Progenitor cell of endocrine pancreas (in vitro differentiated cells): ENCODE measurements around the gene KRTAP1-5. TPM values are rescaled to one million over a fixed set of nuclear protein-coding genes. Genes with fewer than 3 reads are reported as not detected.
"Not testable (repeated sequence)": the region's sequence is repeated elsewhere in the genome, so short reads cannot be mapped to it uniquely, and the experiment has no call there.

Experiments used
- DNase-seq: peaks from one replicate; pipeline ENCODE4 v3.0.0; 2021; ENCODE audit warnings: low spot score; ENCODE audit not compliant: unreplicated experiment
- H3K27ac Mint-ChIP-seq: 2 replicates; pipeline ENCODE4 v1.8.0; 2021; ENCODE audit warnings: mild to moderate bottlenecking, moderate library complexity, mixed read lengths
- H3K27me3 Mint-ChIP-seq: 2 replicates; pipeline ENCODE4 v1.8.0; 2021; ENCODE audit warnings: mixed read lengths
- H3K36me3 Mint-ChIP-seq: 2 replicates; pipeline ENCODE4 v1.8.0; 2022; ENCODE audit warnings: mixed read lengths; ENCODE audit not compliant: insufficient read depth
- H3K4me1 Mint-ChIP-seq: 2 replicates; pipeline ENCODE4 v1.8.0; 2021; ENCODE audit warnings: low read depth, mixed read lengths
- H3K4me3 Mint-ChIP-seq: 2 replicates; pipeline ENCODE4 v1.8.0; 2021; ENCODE audit warnings: low read depth, mild to moderate bottlenecking, moderate library complexity, mixed read lengths
- H3K9me3 Mint-ChIP-seq: 2 replicates; pipeline ENCODE4 v1.8.0; 2021; ENCODE audit warnings: low read depth, mixed read lengths
- total RNA-seq: library from RNA; stranded (reverse); gene quantifications from 2 replicates; pipeline ENCODE4 v1.2.1, GENCODE V29; 2021
- TF ChIP-seq, protein P1 (sequence below): fragments of 200-600 bp; sonication (generic); IDR thresholded peaks from one replicate; pipeline ENCODE4 v1.5.0; 2021; ENCODE audit warnings: antibody characterized with exemption, mild to moderate bottlenecking; ENCODE audit not compliant: unreplicated experiment

Gene KRTAP1-5
- total RNA-seq, 1 donor from 2014 or later: not detected

DNA sequence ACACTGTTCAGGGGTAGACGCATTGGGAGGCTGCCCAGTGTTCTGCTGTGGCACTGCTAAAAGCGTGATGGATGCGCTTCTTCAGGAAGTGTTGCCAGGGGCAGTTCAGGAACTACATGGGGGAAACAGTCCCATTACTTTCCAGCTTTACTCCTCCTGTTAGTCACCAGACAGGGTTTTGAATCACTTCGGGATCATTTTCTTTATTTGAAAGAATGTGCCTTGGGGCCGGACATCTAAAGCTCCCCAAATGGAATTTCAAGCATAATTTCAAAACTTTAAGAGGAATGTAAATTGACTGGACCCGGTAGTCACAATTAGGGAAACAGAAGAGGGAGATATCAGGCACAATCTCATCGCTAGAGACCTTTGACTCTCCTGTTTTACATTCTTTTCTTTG is 21.4 kb upstream of the KRTAP1-5 start:
- TF ChIP-seq, protein P1, sequence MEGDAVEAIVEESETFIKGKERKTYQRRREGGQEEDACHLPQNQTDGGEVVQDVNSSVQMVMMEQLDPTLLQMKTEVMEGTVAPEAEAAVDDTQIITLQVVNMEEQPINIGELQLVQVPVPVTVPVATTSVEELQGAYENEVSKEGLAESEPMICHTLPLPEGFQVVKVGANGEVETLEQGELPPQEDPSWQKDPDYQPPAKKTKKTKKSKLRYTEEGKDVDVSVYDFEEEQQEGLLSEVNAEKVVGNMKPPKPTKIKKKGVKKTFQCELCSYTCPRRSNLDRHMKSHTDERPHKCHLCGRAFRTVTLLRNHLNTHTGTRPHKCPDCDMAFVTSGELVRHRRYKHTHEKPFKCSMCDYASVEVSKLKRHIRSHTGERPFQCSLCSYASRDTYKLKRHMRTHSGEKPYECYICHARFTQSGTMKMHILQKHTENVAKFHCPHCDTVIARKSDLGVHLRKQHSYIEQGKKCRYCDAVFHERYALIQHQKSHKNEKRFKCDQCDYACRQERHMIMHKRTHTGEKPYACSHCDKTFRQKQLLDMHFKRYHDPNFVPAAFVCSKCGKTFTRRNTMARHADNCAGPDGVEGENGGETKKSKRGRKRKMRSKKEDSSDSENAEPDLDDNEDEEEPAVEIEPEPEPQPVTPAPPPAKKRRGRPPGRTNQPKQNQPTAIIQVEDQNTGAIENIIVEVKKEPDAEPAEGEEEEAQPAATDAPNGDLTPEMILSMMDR: no peak
- H3K4me3 Mint-ChIP-seq: no peak overlapping the region
- no peak for DNase-seq
- H3K36me3 Mint-ChIP-seq: peaks cover under 1% of the 10 kb centered on the region
- peaks cover 2% of the 10 kb centered on the region for H3K4me1 Mint-ChIP-seq
- no peaks in the 10 kb centered on the region for H3K27me3 Mint-ChIP-seq
- no peak overlapping the region for H3K27ac Mint-ChIP-seq
- H3K9me3 Mint-ChIP-seq: peaks cover 12% of the 10 kb centered on the region

DNA sequence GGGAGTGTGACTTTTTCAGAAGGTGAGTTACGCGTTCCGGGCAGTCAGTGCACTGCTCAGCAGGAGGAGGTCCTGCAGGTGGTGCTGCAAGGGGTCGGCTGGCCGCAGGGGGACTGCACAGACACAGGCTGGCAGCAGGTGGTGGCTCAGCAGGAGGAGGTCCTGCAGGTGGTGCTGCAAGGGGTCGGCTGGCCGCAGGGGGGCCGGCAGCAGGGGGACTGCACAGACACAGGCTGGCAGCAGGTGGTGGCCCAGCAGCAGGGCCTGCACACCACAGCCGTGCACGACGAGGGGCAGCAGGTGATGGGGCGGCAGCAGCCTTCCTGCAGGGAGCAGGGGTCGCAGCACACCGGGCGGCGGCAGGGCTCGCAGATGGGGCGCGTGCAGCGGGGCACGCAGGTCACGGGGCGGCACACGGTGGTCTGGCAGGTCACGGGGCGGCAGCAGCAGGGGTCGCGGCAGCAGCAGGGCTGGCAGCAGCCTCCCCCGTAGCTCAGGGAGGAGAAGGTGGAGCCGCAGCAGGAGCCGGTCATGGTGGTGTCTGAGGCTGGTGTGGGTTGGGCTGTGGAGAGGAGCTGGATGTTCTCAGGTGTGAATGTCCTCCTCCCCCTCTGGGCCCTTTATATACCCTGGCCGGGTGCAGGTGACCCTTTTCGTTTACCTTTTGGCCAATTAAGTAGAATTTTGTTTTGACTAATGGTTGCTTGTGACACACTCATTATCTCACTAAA is 19.9 kb upstream of the KRTAP1-5 start, which contains the start of gene KRTAP2-1:
KRTAP2-1 (minus strand) TSS at position 582 of the 731 bp plus-strand sequence; CDS start at position 533, 49 bp downstream.
- H3K4me3 Mint-ChIP-seq, H3K36me3 Mint-ChIP-seq, DNase-seq, H3K27ac Mint-ChIP-seq, H3K4me1 Mint-ChIP-seq, H3K27me3 Mint-ChIP-seq: not testable (repeated sequence)
- H3K9me3 Mint-ChIP-seq: peaks cover 13% of the 10 kb centered on the region

DNA sequence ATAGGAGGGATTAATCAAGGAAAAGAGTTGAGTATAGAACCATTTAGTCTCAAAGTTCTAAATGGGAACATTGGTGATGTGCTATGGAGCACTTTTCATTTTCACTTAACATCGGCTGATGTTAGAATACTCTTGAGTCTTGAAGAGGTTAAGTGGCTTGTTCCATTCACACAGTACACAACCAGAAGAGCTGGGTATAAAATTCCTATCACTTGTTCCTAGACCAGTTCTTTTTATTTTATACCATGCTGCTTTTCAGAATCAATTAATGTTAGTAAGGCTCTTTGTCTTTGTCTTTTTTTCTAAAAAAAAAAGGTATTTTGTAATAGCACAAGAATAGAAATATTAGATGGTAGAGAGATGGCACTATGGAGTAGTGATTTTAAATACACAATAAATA is 15.9 kb upstream of the KRTAP1-5 start:
- DNase-seq: no peak
- TF ChIP-seq, protein P1: no peak
- peaks cover 3% of the 10 kb centered on the region for H3K4me1 Mint-ChIP-seq
- no peaks in the 10 kb centered on the region for H3K36me3 Mint-ChIP-seq
- no peak overlapping the region for H3K27ac Mint-ChIP-seq
- H3K27me3 Mint-ChIP-seq: no peaks in the 10 kb centered on the region
- H3K9me3 Mint-ChIP-seq: peaks cover 13% of the 10 kb centered on the region
- H3K4me3 Mint-ChIP-seq: no peak overlapping the region

DNA sequence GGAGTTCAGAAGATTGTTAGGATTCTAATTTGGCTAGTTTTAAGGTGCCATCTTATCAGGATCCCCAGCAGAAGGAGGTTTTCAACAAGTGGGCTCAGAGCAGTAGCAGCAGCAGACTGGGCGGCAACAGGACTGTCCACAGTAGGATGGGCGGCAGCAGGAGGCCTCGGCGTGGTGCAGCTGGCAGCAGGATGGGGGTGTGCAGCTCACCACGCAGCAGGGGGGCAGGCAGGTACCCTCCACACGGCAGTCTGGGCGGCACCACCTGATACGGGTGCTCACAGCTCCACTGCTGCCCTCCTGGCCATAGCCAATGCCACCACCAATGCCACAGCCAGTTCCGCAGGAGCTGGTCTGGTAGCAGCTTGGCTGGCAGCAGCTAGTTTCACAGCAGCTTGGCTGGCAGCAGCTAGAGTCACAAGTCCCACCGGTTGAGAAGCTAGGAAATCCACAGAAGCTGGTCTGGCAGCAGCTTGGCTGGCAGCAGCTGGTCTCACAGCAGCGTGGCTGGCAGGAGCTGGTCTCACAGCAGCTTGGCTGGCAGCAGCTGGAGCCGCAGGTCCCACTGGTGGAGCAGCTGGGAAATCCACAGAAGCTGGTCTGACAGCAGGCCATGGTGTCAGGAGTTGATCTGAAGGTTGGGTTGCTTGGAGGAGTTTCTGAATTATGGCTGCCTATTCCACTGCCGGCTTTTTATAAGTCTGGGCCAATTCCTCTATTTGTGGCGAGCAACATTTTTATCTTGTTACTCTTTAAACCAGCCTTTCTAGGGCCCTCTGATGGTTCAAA is 14.0 kb upstream of the KRTAP1-5 start, which contains the start of gene KRTAP1-1:
KRTAP1-1 (minus strand) TSS at position 668 of the 789 bp plus-strand sequence; CDS start at position 615, 53 bp downstream.
- H3K36me3 Mint-ChIP-seq, H3K4me1 Mint-ChIP-seq, H3K4me3 Mint-ChIP-seq, H3K27me3 Mint-ChIP-seq, DNase-seq: not testable (repeated sequence)
- H3K9me3 Mint-ChIP-seq: peaks cover 13% of the 10 kb centered on the region
- peak within 1 kb of the TSS; percentile 81 for H3K27ac Mint-ChIP-seq

DNA sequence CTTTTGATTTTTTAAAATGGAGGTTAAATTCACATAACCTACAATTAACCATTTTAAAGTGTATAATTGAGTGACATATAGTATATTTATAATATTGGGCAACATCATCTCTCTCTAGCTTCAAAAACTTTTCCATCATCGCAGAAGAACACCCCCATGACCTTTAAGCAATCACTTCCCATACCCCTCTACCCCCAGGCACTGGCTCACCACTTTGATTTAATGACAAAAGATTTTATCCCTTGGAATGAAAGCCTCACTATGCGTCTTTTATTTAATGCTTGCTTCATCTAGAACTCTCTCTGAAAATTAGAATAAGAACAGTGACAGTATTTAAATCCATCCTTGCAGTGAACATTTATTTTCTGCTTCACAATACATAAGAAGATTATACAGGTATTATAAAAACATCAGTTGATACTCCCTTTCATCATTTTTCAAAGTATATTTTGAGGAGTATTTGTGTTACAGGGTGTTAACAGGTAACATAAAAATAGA is 10.9 kb upstream of the KRTAP1-5 start:
- Mint-ChIP-seq H3K27ac (no peak overlapping the region), H3K4me3 (no peak overlapping the region), H3K4me1 (peaks cover 3% of the 10 kb centered on the region), H3K9me3 (peaks cover 8% of the 10 kb centered on the region), H3K36me3 (no peaks in the 10 kb centered on the region), H3K27me3 (no peaks in the 10 kb centered on the region)
- no peak for DNase-seq
- TF ChIP-seq, protein P1: no peak

DNA sequence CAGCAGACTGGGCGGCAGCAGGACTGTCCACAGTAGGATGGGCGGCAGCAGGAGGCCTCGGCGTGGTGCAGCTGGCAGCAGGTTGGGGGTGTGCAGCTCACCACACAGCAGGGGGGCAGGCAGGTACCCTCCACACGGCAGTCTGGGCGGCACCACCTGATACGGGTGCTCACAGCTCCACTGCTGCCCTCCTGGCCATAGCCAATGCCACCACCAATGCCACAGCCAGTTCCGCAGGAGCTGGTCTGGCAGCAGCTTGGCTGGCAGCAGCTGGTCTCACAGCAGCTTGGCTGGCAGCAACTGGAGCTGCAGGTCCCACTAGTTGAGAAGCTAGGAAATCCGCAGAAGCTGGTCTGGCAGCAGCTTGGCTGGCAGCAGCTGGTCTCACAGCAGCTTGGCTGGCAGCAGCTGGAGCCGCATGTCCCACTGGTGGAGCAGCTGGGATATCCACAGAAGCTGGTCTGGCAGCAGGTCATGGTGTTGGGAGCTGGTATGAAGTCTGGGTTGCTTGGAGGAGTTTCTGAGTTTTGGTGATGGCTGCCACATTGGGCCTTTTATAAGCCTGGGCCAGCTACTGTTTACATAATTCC is 7.4 kb upstream of the KRTAP1-5 start, which contains the start of gene KRTAP1-3:
KRTAP1-3 (minus strand) TSS at position 529 of the 590 bp plus-strand sequence; CDS start at position 476, 53 bp downstream.
- H3K27ac Mint-ChIP-seq, H3K4me1 Mint-ChIP-seq, H3K4me3 Mint-ChIP-seq, H3K9me3 Mint-ChIP-seq, DNase-seq, H3K27me3 Mint-ChIP-seq, H3K36me3 Mint-ChIP-seq: not testable (repeated sequence)
